ENCODE measurements around the gene TARBP2. TPM values are rescaled to one million over a fixed set of nuclear protein-coding genes. Genes with fewer than 3 reads are reported as not detected.

Gene TARBP2
- total RNA-seq, 1 experiment from 2014 or later, result 47.8 TPM

DNA sequence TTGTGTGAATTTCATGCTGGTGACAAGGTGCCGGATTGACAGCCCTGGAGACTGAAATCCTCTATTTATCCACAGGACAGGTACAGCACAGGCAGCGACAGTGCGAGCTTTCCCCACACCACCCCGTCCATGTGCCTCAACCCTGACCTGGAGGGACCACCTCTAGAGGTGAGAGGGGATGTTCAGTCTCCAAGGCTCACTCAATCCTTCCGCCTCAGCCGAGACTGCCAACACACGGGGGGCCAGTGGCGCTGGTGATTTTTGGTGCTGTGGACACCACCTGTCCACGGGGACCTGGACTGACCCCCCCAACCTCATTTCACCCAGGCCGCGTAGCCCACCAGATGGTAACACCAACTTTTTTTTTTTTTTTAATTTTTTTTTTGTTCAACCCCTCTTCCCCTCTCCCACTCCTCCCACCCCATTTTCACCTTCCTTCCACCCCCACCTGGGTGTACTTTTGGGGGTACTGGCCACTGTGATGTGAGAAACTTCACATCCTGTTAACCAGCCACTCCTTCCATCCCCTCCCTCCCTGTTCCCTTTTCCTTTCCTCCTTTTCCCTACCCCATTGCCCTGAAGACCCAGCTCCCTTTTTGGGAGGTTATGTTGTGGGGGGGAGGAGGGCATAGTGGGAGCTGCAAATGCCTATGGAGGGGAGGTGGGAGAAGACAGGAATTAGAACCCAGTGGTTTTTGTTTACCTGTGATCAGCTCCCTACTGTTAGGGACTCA, 36.2 kb upstream of the TARBP2 start:
- Histone ChIP-seq H3K79me2 (ENCODE audit: low read depth) (peaks cover 60% of the 10 kb centered on the region), H3K27me3 (ENCODE audit: insufficient read depth, low read depth) (no peaks in the 10 kb centered on the region), H3K27ac (no peak overlapping the region), H3K9me3 (ENCODE audit: insufficient read depth, low read depth) (no peaks in the 10 kb centered on the region), H4K20me1 (ENCODE audit: insufficient read depth) (peaks cover 96% of the 10 kb centered on the region), H3F3A (ENCODE audit: insufficient read depth, low read depth) (peaks cover 89% of the 10 kb centered on the region), H3K36me3 (ENCODE audit: low read depth) (peaks cover 89% of the 10 kb centered on the region), H3K4me1 (replicated peaks; ENCODE audit: insufficient read depth) (no peaks in the 10 kb centered on the region), H2AFZ (no peak overlapping the region), H3K4me2 (no peak overlapping the region), H3K4me3 (no peak overlapping the region), H3K9me2 (ENCODE audit: insufficient read depth) (no peaks in the 10 kb centered on the region)
- CTCF ChIA-PET, result no interaction called here
- BruUV-seq (replicated peaks), result no TSS peak
- POLR2A ChIA-PET (ENCODE audit: unreplicated experiment), result no interaction called here
- no peak for DNase-seq
- intact Hi-C loops (cut with micrococcal nuclease; ENCODE audit: unreplicated experiment), result no loop called here
- TF ChIP-seq EZH2 (IDR thresholded peaks at IDR 0.05; ENCODE audit: low read depth), result no peak
- TF ChIP-seq, protein P1, sequence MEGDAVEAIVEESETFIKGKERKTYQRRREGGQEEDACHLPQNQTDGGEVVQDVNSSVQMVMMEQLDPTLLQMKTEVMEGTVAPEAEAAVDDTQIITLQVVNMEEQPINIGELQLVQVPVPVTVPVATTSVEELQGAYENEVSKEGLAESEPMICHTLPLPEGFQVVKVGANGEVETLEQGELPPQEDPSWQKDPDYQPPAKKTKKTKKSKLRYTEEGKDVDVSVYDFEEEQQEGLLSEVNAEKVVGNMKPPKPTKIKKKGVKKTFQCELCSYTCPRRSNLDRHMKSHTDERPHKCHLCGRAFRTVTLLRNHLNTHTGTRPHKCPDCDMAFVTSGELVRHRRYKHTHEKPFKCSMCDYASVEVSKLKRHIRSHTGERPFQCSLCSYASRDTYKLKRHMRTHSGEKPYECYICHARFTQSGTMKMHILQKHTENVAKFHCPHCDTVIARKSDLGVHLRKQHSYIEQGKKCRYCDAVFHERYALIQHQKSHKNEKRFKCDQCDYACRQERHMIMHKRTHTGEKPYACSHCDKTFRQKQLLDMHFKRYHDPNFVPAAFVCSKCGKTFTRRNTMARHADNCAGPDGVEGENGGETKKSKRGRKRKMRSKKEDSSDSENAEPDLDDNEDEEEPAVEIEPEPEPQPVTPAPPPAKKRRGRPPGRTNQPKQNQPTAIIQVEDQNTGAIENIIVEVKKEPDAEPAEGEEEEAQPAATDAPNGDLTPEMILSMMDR (conservative IDR thresholded peaks at IDR 0.05), result no peak

DNA sequence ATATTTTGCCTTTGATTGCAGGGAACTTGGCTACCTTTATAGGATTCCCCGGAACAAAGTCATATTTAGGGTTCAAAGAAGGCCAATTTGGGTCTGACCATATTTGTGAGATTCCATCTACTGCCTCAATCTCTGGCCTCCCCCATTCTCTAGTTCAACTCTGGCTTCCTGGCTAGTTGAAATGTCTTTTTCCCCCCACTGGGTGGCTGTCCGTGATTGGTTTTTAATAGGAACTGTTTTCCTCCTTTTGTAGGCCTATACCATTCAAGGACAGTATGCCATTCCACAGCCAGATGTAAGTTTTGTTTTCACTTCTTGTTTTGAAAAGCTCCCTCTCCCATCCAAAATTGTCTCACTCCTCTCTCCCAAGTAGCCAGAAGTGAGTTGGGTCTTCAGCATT, 35.4 kb upstream of the TARBP2 start:
- H3K9me2 ChIP-seq (ENCODE audit: insufficient read depth), result no peaks in the 10 kb centered on the region
- DNase-seq, result no peak
- H3K4me3 ChIP-seq, result no peak overlapping the region
- H2AFZ ChIP-seq, result no peak overlapping the region
- no peaks in the 10 kb centered on the region for H3K9me3 ChIP-seq (ENCODE audit: insufficient read depth, low read depth)
- no peak overlapping the region for H3K4me2 ChIP-seq
- TF ChIP-seq, protein P1 (conservative IDR thresholded peaks at IDR 0.05), result no peak
- no peak for TF ChIP-seq EZH2 (IDR thresholded peaks at IDR 0.05; ENCODE audit: low read depth)
- H3F3A ChIP-seq (ENCODE audit: insufficient read depth, low read depth), result peaks cover 89% of the 10 kb centered on the region
- no peaks in the 10 kb centered on the region for H3K4me1 ChIP-seq (replicated peaks; ENCODE audit: insufficient read depth)
- no peak overlapping the region for H3K27ac ChIP-seq
- H3K36me3 ChIP-seq (ENCODE audit: low read depth), result peaks cover 83% of the 10 kb centered on the region
- intact Hi-C loops (cut with micrococcal nuclease; ENCODE audit: unreplicated experiment), result no loop called here
- POLR2A ChIA-PET (ENCODE audit: unreplicated experiment), result no interaction called here
- no TSS peak for BruUV-seq (replicated peaks)
- H4K20me1 ChIP-seq (ENCODE audit: insufficient read depth), result peaks cover 95% of the 10 kb centered on the region
- H3K27me3 ChIP-seq (ENCODE audit: insufficient read depth, low read depth), result no peaks in the 10 kb centered on the region
- CTCF ChIA-PET, result no interaction called here
- peaks cover 55% of the 10 kb centered on the region for H3K79me2 ChIP-seq (ENCODE audit: low read depth)

DNA sequence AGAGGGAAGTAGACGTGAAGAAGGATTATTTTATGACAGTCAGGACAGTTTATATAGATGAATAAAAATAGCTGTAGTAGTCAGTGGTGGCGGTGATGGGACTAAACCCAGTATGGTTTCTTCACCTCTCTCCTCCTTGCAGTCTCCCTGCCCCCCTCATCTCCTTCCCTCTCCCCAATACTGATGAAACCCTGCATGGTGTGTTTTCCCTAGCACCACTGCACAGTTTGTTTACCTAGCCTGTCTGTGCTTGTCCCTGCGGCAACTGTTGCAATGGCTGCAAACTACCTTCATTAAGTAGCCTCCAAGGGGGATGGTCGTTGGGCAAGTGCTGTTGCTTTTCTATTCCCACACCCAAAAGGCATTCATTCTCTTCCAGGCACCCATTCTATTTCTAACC, 34.4 kb upstream of the TARBP2 start:
- Histone ChIP-seq H3F3A (ENCODE audit: insufficient read depth, low read depth) (peaks cover 88% of the 10 kb centered on the region), H3K9me2 (ENCODE audit: insufficient read depth) (no peaks in the 10 kb centered on the region), H2AFZ (no peak overlapping the region), H3K4me3 (no peak overlapping the region), H4K20me1 (ENCODE audit: insufficient read depth) (peaks cover 92% of the 10 kb centered on the region), H3K27me3 (ENCODE audit: insufficient read depth, low read depth) (no peaks in the 10 kb centered on the region), H3K79me2 (ENCODE audit: low read depth) (peaks cover 49% of the 10 kb centered on the region; the same call in 1 of the 2 replicates), H3K36me3 (ENCODE audit: low read depth) (peaks cover 75% of the 10 kb centered on the region), H3K4me1 (replicated peaks; ENCODE audit: insufficient read depth) (no peaks in the 10 kb centered on the region), H3K4me2 (no peak overlapping the region), H3K27ac (no peak overlapping the region), H3K9me3 (ENCODE audit: insufficient read depth, low read depth) (no peaks in the 10 kb centered on the region)
- no TSS peak for BruUV-seq (replicated peaks)
- DNase-seq, result no peak
- TF ChIP-seq, protein P1 (conservative IDR thresholded peaks at IDR 0.05), result no peak
- TF ChIP-seq EZH2 (IDR thresholded peaks at IDR 0.05; ENCODE audit: low read depth), result no peak
- ChIA-PET POLR2A (ENCODE audit: unreplicated experiment) (no interaction called here), CTCF (no interaction called here)
- intact Hi-C loops (cut with micrococcal nuclease; ENCODE audit: unreplicated experiment), result no loop called here

All from PC-9 (cell line).